Umbilical cord (tissue), 2 donors: Measurements from ENCODE around the gene B3GALT6. TPM values are rescaled to one million over a fixed set of nuclear protein-coding genes. Genes with fewer than 3 reads are reported as not detected.
"Not testable (repeated sequence)": the region's sequence is repeated elsewhere in the genome, so short reads cannot be mapped to it uniquely, and the experiment has no call there.

ENCODE experiments used
- DNase-seq: peaks from one replicate; pipeline ENCODE4 v3.0.0-alpha.2; 2015; ENCODE audit warnings: low spot score
- total RNA-seq: library from RNA; depleted of rRNA; stranded (reverse); fragments of >200 nt; gene quantifications from one replicate; pipeline ENCODE4 v1.2.3, GENCODE V29; 2014; ENCODE audit warnings: low replicate concordance; ENCODE audit not compliant: insufficient read depth

B3GALT6 gene
- 15.4 TPM for total RNA-seq

DNA sequence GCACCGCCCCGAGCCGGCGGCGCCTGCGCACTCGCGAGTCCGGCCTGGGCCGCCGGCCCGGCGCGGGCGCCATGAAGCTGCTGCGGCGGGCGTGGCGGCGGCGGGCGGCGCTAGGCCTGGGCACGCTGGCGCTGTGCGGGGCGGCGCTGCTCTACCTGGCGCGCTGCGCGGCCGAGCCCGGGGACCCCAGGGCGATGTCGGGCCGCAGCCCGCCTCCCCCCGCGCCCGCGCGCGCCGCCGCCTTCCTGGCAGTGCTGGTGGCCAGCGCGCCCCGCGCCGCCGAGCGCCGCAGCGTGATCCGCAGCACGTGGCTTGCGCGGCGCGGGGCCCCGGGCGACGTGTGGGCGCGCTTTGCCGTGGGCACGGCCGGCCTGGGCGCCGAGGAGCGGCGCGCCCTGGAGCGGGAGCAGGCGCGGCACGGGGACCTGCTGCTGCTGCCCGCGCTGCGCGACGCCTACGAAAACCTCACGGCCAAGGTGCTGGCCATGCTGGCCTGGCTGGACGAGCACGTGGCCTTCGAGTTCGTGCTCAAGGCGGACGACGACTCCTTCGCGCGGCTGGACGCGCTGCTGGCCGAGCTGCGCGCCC lies at the start of gene B3GALT6:
Gene B3GALT6 (plus strand): TSS at position 30 of the 588 bp plus-strand sequence. CDS start 42 bp downstream, at position 72.
- DNase-seq, result no peak

DNA sequence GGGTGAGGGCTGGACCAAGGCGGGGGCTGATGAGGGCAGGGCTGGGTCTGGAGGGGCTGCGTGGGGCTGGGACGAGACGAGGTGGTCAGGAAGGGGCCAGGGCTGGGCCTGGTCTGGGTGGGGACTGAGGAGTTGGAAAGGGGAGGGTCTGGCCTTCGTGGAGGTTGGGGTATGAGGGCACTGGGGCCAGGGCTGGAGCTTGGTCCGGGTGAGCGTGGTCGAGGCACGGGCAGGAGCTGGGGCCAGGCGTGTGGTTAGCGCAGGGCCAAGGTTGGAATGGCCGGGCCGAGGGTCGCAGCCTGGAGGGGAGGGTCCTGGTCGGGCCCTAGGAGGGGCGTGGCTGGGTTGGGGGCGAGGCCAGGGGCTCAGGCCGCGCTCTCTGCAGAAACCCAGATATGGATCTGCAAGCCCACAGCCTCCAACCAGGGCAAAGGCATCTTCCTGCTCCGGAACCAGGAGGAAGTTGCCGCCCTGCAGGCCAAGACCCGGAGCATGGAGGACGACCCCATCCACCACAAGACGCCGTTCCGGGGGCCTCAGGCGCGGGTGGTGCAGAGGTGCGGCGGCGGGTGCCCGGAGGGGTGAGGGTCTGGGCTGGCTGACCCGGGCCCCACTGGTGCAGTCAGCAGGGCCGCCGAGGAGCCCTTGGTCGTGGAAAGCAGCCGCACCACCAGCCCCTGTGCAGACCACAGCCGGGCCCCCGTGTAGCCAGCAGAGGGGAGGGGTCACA lies 49.4 kb upstream of the B3GALT6 start:
- no peak for DNase-seq

DNA sequence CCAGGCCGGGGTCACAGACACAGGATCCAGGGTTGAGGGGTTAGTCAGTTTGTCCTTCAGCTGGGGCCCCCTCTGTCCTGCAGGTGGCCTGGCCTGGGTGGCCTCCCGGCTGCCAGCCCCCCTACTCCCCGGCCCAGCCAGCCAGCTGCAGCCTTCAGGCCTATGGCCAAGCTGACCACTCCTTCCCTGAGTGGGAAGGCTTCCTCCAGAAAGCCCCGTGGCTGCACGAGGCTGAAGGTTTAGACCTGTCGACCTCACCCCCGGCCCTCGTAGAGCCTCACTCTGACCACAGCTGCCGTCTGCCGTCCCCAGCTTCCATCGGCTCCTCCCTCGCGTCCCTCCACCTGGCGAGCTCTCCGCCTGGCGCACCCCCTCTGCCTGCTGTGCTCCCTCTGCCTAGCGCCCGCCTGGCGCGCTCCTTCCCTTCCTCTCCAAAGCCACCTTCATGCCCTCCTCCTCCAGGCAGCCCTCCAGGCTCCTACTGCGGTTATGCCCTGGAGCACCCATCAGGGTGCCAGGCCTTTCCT lies 48.8 kb upstream of the B3GALT6 start:
- DNase-seq, result no peak

DNA sequence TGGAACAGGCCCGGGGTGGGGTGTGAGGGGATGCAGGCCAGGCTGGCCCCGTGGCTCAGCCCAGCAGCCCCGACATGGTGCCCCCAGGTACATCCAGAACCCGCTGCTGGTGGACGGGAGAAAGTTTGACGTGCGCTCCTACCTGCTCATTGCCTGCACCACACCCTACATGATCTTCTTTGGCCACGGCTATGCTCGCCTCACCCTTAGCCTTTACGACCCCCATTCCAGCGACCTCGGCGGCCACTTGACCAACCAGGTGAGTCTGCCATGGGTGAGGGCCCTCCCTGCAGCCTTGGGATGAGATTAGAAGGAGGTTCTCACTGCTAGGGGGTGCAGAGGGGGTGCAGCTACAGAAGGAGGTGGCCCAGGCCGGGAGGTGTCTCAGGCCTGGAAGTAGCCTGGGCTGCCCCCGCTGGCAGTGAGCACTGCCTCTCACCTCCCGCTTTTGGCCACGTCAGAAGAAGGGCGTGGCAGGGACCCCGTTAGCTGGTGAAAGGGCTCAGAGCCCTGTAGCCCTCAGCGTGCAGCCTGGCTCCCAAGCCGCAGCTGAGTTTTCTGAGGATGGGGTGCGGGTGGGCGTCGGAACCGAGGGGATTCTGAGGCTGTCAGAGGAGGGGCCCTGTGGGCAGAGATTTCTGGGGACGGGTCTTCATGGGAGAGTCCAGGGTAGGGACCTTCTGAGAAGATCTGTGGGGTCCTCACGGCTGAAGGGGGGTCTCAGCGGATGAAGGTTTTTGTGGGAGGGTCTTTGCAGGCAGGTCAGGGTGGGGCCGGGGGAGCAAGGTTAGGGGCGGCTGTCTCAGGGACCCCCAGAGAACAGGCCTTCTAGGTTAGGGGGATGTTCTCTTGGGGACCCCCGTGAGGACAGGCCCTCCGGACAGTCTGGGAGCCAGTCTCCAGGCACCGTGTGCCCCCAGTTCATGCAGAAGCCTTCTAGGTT lies 47.9 kb upstream of the B3GALT6 start:
- DNase-seq, result no peak

DNA sequence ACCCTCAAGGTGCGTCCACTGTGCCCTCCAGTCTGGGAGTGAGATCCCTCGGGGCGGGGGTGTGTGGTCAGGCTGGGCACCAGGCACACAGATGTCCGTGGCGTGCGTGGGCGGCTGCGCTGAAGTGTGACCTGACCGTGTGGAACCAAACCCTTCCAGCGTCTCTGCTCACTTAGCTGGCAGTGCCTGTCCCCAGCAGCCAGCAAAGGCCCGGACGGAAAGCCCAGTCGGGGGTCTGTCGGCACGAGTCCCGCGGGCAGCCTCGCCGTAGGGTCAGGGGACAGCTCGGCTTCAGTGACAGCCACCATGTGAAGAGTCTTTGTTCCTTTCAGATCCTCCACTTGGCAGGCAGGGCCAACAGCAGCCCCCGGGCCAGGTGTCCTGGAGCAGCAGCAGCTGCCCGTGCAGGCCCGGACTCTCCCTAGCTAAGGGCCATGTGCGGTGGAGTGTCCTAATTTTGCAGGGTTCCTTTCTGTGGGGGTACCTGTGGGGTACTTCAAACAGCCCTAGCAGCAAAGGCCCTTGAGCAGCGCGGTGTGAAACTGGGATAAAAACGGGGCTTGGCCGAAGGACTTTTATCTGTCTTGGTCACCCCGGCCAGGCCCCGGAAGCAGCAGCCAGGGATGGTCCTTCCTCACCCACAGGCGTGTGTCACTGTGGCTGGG lies 46.8 kb upstream of the B3GALT6 start:
- DNase-seq, result no peak

DNA sequence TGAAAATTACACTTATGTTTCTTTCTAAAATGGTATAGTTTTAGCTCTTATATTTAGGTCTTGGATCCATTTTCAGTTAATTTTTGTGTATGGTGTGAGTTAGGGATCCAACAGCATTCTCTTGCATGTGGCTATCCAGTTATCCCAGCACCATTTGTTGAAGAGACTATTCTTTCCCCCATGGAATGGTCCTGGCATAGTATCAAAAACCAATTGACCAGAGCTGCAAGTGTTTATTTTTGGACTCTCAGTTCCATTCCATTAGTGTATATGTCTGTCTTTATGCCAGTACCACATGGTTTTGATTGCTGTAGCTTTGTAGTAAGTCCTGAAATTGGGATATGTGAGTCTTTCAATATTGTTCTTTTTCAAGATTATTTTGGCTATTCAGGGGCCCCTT lies 44.1 kb upstream of the B3GALT6 start:
- DNase-seq, result no peak

DNA sequence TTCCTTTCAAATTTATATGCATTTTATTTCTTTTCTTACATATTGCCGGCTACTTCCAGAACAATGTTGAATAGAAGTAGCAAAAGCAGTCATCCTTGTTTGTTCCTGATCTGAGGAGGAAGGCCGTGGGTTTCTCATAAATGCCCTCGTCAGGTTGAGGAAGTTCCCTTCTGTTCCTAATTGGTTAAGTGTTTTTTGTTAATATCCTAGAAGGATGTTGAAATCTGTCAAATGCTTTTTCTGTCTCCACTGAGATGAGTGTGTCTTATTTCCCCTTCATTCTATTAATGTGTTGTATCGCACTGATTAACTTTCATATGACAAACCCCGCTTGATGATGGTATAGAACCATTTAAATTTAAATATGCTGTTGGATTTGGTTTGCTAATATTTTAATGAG lies 42.9 kb upstream of the B3GALT6 start:
- DNase-seq, result no peak

DNA sequence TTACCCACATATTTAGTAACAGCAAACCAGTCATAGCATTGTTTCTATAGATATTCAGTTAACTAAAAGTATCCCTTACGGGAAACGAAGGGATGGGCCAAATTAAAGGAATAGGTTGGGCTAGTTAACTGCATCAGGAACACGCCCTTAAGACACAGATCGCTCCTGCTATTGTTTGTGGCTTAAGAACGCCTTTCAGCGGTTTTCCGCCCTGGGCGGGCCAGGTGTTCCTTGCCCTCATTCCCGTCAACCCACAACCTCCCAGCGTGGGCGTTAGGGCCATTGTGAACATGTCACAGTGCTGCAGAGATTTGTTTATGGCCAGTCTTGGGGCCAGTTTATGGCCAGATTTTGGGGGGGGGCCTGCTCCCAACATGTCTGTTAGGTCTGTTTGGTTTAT lies 40.3 kb upstream of the B3GALT6 start:
- no peak for DNase-seq

DNA sequence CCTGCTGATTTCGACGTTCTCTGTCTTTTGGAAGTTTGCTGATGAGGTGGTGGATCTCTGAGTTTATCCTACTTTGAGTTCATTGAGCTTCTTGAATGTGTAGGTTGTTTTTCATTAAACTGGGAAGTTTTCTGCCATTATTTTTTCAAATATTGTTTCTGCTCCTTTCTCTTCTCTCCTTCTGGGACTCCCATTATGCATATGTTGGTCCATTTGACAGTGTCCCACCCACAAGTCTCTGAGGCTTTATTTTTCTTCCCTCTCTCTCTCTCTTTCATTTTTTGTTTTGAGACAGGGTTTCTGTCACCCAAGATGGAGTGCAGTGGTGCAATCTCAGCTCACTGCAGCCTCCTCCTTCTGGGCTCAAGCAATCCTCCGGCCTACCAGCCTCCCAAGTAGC lies 37.3 kb upstream of the B3GALT6 start:
- no peak for DNase-seq

DNA sequence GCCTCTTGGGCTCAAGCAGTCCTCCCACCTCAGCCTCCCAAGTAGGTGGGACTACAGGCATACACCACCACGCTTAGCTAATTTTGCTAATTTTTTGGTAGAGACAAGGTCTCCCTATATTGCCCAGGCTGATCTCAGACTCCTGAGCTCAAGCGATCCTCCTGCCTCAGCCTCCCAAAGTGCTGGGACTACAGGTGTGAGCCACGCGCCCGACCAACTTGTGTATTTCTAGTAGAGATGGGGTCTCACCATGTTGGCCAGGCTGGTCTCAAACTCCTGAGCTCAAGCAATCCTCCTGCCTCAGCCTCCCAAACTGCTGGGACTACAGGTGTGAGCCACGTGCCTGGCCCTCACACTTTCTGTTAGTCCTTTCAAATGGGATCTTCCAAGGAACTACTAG lies 36.3 kb upstream of the B3GALT6 start:
- not testable (repeated sequence) for DNase-seq

DNA sequence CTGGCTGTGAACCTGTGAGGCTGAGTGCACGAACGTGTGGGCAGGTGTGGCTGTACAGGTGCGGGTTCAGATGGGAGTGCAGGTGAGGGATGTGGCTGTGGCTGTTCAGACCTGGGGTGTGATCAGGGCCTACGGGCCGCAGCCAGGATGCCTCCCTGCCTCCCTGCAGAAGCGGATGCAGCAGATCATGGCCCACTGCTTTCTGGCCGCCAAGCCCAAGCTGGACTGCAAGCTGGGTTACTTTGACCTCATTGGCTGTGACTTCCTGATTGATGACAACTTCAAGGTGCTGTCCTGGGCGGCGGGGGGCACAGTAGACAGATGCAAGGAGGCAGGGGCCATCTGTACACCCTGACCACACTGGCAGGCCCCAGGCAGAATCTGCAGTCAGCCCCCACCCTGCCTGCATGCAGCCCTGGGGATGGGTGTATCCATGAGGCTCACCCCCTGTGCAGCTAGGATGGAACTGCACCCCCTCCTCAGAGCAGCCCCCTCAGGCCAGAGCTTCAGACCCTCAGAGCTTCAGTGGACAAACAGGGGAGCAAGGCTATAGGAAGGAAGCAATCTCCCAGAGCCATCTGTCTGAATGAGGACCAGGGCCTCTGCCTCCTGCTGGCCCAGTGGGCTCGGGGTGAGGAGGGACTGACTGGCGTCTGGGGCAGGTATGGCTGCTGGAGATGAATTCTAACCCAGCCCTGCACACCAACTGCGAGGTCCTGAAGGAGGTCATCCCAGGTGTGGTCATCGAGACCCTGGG lies 35.4 kb upstream of the B3GALT6 start:
- no peak for DNase-seq

DNA sequence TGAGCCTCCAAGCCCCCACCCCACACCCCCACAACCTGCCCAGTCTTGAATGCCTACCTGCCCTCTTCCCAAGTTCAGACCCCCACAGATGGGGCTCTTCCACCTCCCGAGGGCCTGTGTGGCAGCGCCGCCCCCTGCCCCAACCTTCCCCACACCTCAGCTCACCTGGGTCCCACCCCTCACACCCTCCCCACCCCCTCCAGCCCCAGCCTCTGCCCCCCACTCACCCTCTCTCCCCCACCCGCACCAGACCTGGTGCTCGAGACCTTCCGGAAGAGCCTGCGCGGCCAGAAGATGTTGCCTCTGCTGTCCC lies 34.9 kb upstream of the B3GALT6 start:
- no peak for DNase-seq

DNA sequence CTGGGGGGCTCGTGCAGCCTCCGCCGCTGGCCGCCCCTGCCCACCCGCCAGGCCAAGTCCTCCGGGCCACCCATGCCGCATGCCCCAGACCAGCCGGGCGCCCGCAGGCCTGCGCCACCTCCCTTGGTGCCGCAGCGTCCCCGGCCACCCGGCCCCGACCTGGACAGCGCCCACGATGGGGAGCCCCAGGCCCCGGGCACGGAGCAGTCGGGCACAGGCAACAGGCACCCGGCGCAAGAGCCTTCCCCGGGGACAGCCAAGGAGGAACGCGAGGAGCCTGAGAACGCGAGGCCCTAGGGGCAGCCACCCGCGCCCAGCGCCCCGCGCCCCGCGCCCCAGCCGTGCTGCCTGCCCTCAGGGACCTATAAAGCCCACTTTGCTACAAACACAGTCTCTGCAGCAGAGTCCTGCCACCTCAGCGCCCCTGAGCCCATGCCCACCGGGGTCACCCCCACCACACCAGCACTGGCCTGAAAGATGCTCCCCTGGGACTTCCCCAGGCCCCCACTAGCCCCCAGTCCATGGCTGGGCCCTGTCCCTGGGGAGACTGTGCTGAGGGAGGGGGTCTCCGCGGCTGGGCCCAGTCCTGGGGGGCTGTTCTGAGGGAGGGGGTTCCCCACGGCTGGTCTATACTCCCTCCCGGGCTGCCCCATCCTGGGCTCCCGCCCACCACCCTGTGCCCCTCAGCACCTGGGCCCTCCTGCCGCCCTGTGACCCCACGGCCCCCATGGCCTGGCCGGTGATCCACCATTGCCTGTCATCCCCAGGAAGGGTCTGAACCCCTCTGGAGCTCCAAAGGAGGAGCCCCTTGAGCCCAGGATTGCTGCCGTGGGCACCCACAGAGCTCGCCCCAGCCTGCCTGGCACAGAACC lies 34.2 kb upstream of the B3GALT6 start:
- no peak for DNase-seq

DNA sequence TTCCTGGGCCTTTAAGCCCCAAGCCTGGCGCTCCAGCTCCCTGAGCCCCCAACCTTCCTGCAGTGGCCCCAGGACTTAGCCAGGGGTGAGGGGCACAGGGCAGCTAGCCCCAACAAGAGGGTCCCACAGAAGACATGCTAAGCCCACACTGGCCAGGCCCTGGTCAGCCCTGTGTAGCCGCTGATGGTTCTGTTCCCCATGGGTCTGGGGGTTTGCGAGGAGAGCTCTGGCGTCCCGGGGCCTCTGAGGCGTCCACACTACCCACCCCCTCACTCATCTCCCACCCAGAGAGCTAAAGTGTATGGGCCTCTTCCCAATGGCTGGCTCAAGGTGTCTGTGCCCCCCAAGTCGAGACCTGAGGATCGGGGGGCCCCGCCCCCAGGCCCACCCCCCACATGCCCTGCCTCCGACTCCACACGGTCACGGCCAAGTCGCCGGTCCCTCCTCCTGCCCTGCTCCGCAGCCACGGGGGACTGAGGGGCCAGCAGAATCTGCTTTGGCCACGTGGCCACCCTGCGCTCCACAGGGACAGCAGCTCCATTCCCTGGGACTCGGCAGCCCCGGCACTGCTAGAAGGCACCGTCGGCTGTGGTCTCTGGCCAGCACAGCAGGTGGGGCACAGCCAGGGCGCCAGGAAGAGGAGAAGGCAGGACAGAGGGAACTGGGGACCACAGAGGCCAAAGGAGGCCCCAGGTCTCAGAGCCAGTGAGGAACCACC lies 33.5 kb upstream of the B3GALT6 start:
- DNase-seq, result no peak

DNA sequence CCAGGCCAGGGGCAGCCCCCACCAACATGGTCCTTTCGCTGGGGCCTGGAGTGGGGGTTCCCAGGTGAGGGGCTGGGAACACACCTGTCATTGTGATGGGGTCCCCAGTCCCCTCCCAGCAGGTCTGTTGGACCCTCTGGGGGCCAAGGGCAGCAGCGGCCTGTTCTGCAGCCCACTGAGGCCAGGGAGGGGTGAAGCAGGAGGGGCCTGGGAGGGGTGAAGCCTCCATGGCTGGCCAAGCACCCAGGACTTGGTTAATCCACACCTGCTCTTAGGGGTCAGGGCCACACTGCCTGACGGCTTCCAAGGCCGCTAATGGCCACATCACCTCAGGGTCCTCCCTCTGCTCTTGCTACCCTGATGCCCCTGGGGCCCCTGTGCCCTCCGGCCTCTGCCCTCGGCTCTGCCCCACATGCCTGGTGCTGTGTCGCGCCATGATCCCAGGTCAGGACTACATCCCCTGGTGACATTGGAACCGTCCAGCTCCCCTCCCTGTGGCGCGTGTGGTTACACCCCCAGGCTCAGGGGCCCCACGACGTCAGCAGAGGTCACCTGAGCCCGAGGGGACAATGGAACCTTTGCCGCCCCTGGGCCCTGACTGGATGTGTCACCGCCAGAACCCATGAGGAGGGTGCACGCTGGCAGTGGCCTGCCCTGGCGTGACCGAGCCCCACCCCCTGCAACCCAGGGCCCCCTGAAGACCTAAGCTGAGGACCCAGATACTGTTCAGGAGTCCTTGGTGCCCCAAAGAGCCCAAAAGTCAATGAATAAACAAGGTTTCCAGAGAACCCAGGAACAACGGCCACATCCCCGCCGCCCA lies 32.7 kb upstream of the B3GALT6 start:
- DNase-seq, result no peak

DNA sequence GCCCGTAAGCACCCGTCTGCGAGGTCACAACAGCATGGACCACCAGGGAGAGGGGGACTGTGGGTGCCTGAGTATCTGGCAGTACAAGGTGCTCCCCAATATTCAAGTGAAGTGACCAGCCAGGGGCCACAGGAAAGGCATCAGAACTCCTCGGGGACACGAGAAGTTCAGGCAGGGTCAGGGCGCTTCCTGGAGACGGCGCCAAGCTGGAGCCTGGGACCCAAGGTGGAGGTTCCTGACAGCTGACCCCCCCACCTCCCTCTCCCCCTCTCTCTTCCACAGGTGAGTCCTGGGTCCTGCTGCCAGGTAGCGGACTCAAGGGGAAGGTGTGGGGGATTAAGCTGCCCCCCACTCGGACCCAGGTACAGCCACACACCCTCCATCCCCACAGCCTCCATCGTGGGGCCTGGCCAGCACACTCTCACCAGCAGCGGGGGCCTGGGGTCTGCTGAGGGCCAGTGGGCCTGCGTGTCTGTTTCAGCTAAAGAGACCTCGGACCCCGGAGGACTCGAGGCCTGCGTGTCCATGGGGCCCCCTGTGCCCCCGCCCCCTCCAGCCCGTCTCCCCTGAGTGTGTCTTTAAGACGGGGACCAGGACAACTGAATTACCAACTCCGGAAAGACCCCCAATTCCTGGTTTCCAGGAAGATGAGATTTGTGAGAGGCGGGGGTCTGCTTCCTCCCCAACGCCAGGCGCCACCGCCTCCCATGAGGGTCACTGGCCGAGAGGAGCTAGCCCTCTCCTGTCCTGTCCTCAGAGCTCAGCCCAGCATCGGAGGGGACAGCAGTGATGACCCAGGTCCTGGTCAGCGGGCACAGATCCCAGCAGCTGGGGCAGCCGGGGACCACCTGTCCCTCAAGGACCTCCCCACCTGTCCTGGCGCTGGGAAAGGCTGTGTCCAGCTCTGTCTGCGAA lies 31.8 kb upstream of the B3GALT6 start:
- DNase-seq, result no peak
